M059J (cell line): ENCODE measurements around the gene LAPTM5. TPM values are rescaled to one million over a fixed set of nuclear protein-coding genes. Genes with fewer than 3 reads are reported as not detected.
A peak's percentile ranks its signal among the peaks of the same experiment; 100 is the strongest.

Source experiments
- DNase-seq: peaks from one replicate; pipeline ENCODE4 v3.0.0-alpha.2; 2012; ENCODE audit warnings: low read depth
- total RNA-seq: library from RNA; depleted of rRNA; stranded (reverse); fragments of >200 nt; shearing (Covaris generic); gene quantifications from 2 replicates; pipeline ENCODE4 v1.2.3, GENCODE V29; 2014

The LAPTM5 gene
- total RNA-seq, 1 experiment from 2014 or later: 3.4 TPM

GRCh38 chr1:30756545-30757351, 826 bp downstream of the LAPTM5 start:
- peak; percentile 98 for DNase-seq

- no peak for DNase-seq
These were observed 1.4 kb downstream of the LAPTM5 start for GRCh38 chr1:30756206-30756544.

- no peak for DNase-seq
These were observed 1.8 kb downstream of the LAPTM5 start for GRCh38 chr1:30755746-30756145.

- DNase-seq: no peak
These were observed 2.2 kb downstream of the LAPTM5 start for GRCh38 chr1:30755334-30755733.

GRCh38 chr1:30754684-30755171, 2.8 kb downstream of the LAPTM5 start:
- DNase-seq: no peak

GRCh38 chr1:30753660-30754123, 3.9 kb downstream of the LAPTM5 start:
- DNase-seq: no peak

GRCh38 chr1:30753118-30753517, 4.5 kb downstream of the LAPTM5 start:
- no peak for DNase-seq

- DNase-seq: peak; percentile 38
These were observed 5.0 kb downstream of the LAPTM5 start for GRCh38 chr1:30752651-30752908.

GRCh38 chr1:30751830-30752650, 5.5 kb downstream of the LAPTM5 start:
- no peak for DNase-seq

GRCh38 chr1:30750731-30751291, 6.8 kb downstream of the LAPTM5 start:
- no peak for DNase-seq

- DNase-seq: no peak
These were observed 7.6 kb downstream of the LAPTM5 start for GRCh38 chr1:30749691-30750583.

GRCh38 chr1:30748699-30749401, 8.7 kb downstream of the LAPTM5 start:
- no peak for DNase-seq

- DNase-seq: no peak
These were observed 9.4 kb downstream of the LAPTM5 start for GRCh38 chr1:30748098-30748698.

- no peak for DNase-seq
These were observed 10.3 kb downstream of the LAPTM5 start for GRCh38 chr1:30747033-30748008.

- DNase-seq: no peak
These were observed 11.2 kb downstream of the LAPTM5 start for GRCh38 chr1:30746212-30747032.

- DNase-seq: no peak
These were observed 11.8 kb downstream of the LAPTM5 start for GRCh38 chr1:30745834-30746208.

- DNase-seq: no peak
These were observed 12.3 kb downstream of the LAPTM5 start for GRCh38 chr1:30745156-30745833.
